Measurements from ENCODE around the gene LONRF3.

LONRF3 gene

GRCh38 chrX:119041175-119041574 is 66.8 kb downstream of the LONRF3 start:
- no peak for TF ChIP-seq ZFX (IDR thresholded peaks at IDR 0.05; ENCODE audit: borderline replicate concordance)
- no peak for TF ChIP-seq CTCF (IDR thresholded peaks at IDR 0.05)

GRCh38 chrX:119042040-119042439 is 67.6 kb downstream of the LONRF3 start:
- H3K27ac ChIP-seq: no peak overlapping the region
- TF ChIP-seq CTCF (IDR thresholded peaks at IDR 0.05) (no peak), ZFX (IDR thresholded peaks at IDR 0.05; ENCODE audit: borderline replicate concordance) (no peak)

More at GRCh38 chrX:119041175-119041574, 66.8 kb downstream of the LONRF3 start:
- H3K27ac ChIP-seq: no peak overlapping the region

- no peak for TF ChIP-seq ZFX (IDR thresholded peaks at IDR 0.05; ENCODE audit: borderline replicate concordance)
- TF ChIP-seq CTCF (IDR thresholded peaks at IDR 0.05): no peak
- H3K27ac ChIP-seq: no peak overlapping the region
These were observed 68.6 kb downstream of the LONRF3 start for GRCh38 chrX:119042996-119043395.

GRCh38 chrX:119045884-119046283 is 71.5 kb downstream of the LONRF3 start:
- H3K27ac ChIP-seq: no peak overlapping the region
- TF ChIP-seq CTCF (IDR thresholded peaks at IDR 0.05) (no peak), ZFX (IDR thresholded peaks at IDR 0.05; ENCODE audit: borderline replicate concordance) (no peak)

- TF ChIP-seq CTCF (IDR thresholded peaks at IDR 0.05) (no peak), ZFX (IDR thresholded peaks at IDR 0.05; ENCODE audit: borderline replicate concordance) (no peak)
- H3K27ac ChIP-seq: no peak overlapping the region
These were observed 81.3 kb downstream of the LONRF3 start for GRCh38 chrX:119055687-119056086.

GRCh38 chrX:119062750-119063374 is 88.4 kb downstream of the LONRF3 start:
- H3K27ac ChIP-seq: no peak overlapping the region
- TF ChIP-seq ZFX (IDR thresholded peaks at IDR 0.05; ENCODE audit: borderline replicate concordance) (no peak), CTCF (IDR thresholded peaks at IDR 0.05) (no peak)

GRCh38 chrX:119063428-119063827 is 89.0 kb downstream of the LONRF3 start:
- H3K27ac ChIP-seq: no peak overlapping the region
- TF ChIP-seq ZFX (IDR thresholded peaks at IDR 0.05; ENCODE audit: borderline replicate concordance) (no peak), CTCF (IDR thresholded peaks at IDR 0.05) (no peak)
